ENCODE results near the gene REXO4. TPM values are rescaled to one million over a fixed set of nuclear protein-coding genes. Genes with fewer than 3 reads are reported as not detected.

The REXO4 gene
- total RNA-seq, 2 donors from 2014 or later: 13.4 to 13.8 TPM

DNA sequence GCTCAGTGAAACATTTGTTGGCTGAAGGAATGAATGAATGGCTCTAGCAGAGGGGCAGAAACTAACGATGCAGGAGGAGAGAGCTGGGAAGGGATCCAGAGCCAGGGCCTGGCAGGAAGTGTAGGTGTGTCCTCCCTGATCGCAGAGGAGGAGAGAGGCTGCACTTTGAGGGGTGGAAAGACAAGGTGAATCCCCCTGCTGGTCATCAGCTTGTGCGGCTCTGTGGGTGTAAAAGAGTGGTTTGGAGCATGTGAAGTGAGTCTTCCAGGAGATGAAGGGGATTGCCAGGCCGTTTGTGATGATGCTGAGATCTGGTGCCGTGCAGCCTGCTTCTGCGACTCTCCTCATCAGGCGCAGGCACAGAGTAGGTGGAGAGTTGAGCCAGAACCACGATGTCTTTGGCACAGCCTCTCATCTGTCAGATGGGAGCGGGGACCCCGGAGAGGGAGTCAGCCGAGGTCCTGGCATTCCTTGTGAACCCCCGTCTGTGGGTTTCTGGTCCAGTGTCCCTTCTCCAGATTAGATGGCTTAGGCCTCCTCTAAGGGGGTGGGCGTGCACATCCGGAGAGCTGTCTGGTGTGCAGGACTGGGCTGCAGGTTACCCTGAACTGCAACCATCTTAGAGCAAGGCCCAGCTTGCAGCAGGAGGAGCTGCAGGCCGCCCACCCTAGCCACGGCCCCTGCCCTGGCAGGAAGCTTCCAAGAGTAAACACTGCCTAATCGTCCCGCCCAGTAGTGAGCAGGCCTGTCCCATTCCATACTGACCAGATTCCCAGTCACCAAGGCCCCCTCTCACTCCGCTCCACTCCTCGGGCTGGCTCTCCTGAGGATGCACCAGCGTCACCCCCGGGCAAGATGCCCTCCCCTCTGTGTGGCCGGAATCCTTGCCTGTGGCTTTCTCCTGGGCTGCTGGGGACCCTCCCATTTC, 4.1 kb upstream of the REXO4 start, which contains the start of gene ADAMTS13:
TSS of gene ADAMTS13 (plus strand) at position 753 of the 928 bp plus-strand sequence. CDS start at position 830, 77 bp downstream.
- no peaks in the 10 kb centered on the region for H3K36me3 ChIP-seq
- H3K9me3 ChIP-seq: no peaks in the 10 kb centered on the region
- peaks cover 0 to 15% of the 10 kb centered on the region in 2 donors for H3K4me1 ChIP-seq
- no peak within 1 kb of the TSS for H3K4me3 ChIP-seq
- TF ChIP-seq, protein P1, sequence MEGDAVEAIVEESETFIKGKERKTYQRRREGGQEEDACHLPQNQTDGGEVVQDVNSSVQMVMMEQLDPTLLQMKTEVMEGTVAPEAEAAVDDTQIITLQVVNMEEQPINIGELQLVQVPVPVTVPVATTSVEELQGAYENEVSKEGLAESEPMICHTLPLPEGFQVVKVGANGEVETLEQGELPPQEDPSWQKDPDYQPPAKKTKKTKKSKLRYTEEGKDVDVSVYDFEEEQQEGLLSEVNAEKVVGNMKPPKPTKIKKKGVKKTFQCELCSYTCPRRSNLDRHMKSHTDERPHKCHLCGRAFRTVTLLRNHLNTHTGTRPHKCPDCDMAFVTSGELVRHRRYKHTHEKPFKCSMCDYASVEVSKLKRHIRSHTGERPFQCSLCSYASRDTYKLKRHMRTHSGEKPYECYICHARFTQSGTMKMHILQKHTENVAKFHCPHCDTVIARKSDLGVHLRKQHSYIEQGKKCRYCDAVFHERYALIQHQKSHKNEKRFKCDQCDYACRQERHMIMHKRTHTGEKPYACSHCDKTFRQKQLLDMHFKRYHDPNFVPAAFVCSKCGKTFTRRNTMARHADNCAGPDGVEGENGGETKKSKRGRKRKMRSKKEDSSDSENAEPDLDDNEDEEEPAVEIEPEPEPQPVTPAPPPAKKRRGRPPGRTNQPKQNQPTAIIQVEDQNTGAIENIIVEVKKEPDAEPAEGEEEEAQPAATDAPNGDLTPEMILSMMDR (IDR thresholded peaks at IDR 0.05): no peak
- DNase-seq (ENCODE audit: low spot score): no peak
- H3K27ac ChIP-seq: no peak within 1 kb of the TSS
- no peaks in the 10 kb centered on the region for H3K27me3 ChIP-seq

DNA sequence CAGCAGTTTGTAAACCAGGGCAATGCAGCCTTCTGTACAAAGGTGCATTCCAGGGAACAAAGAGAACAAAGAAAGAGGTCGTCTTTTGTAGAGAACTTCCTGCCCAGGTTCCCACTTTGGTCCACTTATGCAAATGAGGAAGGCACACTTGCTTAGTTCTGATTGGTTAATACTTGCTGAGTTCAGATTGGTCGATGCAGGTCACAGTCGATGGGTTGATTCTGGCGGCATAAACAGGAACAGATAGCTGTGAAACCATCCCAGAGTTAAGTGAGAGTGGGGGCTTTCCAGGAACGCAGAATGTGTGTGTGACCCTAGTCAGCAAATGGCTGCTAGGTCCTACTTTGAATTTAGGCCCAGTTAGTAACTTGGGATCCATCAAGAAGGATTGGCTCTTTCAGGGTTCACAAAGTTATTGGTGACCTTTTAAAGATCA, 2.6 kb upstream of the REXO4 start:
- TF ChIP-seq, protein P1 (IDR thresholded peaks at IDR 0.05): no peak
- Histone ChIP-seq H3K9me3 (no peaks in the 10 kb centered on the region), H3K27ac (no peak overlapping the region), H3K36me3 (no peaks in the 10 kb centered on the region), H3K27me3 (no peaks in the 10 kb centered on the region), H3K4me3 (no peak overlapping the region), H3K4me1 (peaks cover 0 to 28% of the 10 kb centered on the region in 2 donors)
- DNase-seq (ENCODE audit: low spot score): no peak

DNA sequence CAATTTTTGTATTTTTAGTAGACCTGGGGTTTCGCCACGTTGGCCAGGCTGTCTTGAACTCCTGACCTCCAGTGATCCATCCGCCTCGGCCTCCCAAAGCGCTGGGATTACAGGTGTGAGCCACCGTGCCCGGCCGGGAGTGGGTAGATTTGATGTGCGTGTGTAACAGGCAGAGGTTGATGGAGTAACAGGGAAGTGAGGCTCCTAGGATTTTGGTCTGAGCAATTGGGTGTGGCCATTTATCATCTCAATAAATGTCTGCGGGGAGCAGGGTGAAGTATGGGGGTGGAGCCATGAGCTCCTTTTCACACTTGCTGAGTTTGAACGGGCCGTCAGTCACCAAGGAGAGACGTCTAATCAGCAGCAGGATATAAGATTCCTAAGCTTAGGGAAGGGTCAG, 1.2 kb upstream of the REXO4 start:
- no peak for DNase-seq (ENCODE audit: low spot score)
- H3K4me3 ChIP-seq: no peak overlapping the region
- TF ChIP-seq, protein P1 (IDR thresholded peaks at IDR 0.05): no peak
- peaks cover 6% of the 10 kb centered on the region for H3K36me3 ChIP-seq
- H3K27me3 ChIP-seq: no peaks in the 10 kb centered on the region
- H3K4me1 ChIP-seq: peaks cover 0 to 31% of the 10 kb centered on the region in 2 donors
- no peaks in the 10 kb centered on the region for H3K9me3 ChIP-seq
- no peak overlapping the region for H3K27ac ChIP-seq

DNA sequence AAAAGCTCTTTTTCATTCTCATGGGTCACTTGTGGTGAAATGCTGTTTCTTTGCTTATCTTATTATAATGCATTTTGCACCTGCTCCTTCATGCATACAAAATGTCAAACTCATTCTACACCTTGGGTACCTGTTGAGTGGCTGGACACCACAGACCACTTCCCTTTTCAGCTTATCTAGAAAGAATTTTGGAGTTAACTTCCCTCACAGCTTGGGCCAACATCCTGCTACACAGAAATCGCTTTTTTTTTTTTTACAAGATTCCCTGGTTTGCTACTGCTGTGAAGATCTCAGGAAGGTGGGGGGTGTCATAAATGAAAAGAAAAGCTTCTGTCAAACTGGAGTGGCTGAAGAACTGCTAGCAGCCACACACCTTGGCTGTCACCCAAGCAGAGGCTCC, 2.6 kb downstream of the REXO4 start:
- peaks cover 0 to 31% of the 10 kb centered on the region in 2 donors for H3K4me1 ChIP-seq
- H3K27ac ChIP-seq: no peak overlapping the region
- H3K4me3 ChIP-seq: no peak overlapping the region
- TF ChIP-seq, protein P1 (IDR thresholded peaks at IDR 0.05): no peak
- no peaks in the 10 kb centered on the region for H3K9me3 ChIP-seq
- no peaks in the 10 kb centered on the region for H3K27me3 ChIP-seq
- peaks cover 34% of the 10 kb centered on the region for H3K36me3 ChIP-seq
- no peak for DNase-seq (ENCODE audit: low spot score)

DNA sequence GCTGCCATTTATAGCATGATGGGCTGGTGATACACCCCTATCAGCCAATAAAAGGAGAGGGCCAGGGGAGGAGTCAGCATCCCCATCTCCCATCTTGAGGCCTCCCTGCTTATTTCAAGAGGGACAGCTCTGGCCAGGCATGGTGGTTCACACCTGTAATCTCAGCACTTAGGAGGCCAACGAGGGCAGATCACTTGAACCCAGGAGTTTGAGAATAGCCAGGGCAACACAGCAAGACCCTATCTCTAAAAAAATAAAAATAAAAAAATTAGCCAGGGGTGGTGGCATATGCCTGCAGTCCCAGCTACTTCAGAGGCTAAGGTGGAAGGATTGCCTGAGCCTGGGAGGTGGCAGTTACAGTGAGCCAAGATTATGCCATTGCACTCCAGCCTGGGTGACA, 9.8 kb downstream of the REXO4 start:
- TF ChIP-seq, protein P1 (IDR thresholded peaks at IDR 0.05): no peak

More for the DNA sequence above, 9.8 kb downstream of the REXO4 start:
- H3K27ac ChIP-seq: no peak overlapping the region
- H3K9me3 ChIP-seq: no peaks in the 10 kb centered on the region
- no peaks in the 10 kb centered on the region for H3K27me3 ChIP-seq
- DNase-seq (ENCODE audit: low spot score): no peak
- peaks cover 0 to 7% of the 10 kb centered on the region in 2 donors for H3K4me1 ChIP-seq
- H3K36me3 ChIP-seq: peaks cover 66% of the 10 kb centered on the region
- no peak overlapping the region for H3K4me3 ChIP-seq
